ENCODE data around the gene CCRL2.

DNA sequence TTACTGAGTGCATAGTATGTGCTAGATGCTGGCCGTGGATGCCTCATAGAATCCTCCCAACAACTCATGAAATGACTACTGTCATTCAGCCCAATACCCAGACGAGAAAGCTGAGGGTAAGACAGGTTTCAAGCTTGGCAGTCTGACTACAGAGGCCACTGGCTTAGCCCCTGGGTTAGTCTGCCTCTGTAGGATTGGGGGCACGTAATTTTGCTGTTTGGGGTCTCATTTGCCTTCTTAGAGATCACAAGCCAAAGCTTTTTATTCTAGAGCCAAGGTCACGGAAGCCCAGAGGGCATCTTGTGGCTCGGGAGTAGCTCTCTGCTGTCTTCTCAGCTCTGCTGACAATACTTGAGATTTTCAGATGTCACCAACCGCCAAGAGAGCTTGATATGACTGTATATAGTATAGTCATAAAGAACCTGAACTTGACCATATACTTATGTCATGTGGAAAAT lies 37.4 kb upstream of the CCRL2 start:
- TF ChIP-seq, protein P1, sequence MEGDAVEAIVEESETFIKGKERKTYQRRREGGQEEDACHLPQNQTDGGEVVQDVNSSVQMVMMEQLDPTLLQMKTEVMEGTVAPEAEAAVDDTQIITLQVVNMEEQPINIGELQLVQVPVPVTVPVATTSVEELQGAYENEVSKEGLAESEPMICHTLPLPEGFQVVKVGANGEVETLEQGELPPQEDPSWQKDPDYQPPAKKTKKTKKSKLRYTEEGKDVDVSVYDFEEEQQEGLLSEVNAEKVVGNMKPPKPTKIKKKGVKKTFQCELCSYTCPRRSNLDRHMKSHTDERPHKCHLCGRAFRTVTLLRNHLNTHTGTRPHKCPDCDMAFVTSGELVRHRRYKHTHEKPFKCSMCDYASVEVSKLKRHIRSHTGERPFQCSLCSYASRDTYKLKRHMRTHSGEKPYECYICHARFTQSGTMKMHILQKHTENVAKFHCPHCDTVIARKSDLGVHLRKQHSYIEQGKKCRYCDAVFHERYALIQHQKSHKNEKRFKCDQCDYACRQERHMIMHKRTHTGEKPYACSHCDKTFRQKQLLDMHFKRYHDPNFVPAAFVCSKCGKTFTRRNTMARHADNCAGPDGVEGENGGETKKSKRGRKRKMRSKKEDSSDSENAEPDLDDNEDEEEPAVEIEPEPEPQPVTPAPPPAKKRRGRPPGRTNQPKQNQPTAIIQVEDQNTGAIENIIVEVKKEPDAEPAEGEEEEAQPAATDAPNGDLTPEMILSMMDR (IDR thresholded peaks at IDR 0.05): no peak
- TF ChIP-seq POLR2A (IDR thresholded peaks at IDR 0.05): no peak

All from uterus (tissue), 2 donors.